GM18499 (cell line): ENCODE results near the gene KCTD5.

Experiments used
- ATAC-seq: cut with Tn5 transposase; IDR thresholded peaks from one replicate; pipeline ENCODE4 v1.9.1; 2021; ENCODE audit warnings: moderate number of reproducible peaks; ENCODE audit not compliant: insufficient read depth, unreplicated experiment

The KCTD5 gene

DNA sequence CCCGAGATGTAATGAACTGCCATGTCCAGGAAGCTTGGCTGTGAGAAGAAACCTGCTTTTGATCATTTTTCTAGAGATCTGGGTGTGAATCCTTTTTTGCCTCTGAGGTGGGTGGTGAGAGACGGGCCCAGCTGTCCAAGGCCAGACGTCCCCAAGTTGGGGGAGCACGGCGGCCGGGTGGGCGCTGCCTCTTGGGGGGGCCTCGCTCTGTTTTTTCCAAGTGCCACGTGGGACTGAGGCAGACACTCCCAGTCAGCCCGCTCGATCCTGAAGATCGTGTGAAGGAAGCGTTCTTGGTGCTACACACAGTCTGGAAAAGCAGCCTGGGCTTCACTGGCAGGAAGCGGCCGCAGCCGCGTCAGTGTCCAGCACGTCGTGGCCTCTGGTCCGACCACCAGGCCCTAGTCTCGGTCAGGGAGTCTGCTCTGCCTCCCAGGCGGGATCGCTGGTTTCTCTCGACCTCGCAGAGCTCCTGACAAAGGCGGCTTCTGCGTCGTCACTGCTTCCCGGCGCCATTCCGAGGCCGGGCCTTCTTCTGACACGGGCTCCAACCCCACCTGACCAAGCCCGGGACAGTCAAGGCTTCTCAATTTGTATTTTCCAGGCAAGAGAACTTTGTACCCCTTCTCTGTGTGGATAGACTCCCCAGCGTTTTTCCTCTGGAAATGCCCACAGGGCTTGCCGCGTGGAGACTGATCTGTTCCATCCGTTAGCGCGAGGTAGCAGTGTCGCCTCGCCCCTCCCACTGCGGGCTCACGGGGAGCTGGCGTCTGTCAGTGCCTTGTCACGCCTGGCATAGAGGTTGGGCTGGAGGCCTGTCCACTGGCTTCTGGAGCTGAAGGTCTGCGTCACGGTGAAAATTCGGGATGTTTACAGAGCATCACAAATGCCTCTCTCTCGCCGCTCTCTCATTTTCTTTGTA is 25.3 kb downstream of the KCTD5 start:
- ATAC-seq = no peak

DNA sequence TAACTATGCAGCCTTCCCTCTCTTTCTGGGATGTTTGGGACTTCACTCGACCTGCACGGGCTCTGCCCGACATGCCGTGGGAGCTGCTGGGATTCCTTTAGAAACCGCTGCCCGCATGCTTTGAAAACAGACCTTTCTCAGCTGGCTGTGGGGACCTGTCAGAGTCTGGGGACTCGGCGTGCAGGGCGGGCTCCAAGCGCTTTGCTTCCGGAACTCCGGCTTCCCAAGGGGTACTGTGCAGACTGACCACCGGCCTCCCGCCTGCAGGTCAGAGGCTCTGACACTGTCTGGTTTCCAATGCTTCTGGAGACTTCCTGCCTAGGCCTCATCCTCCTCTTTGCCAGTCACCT is 25.9 kb downstream of the KCTD5 start:
- no peak for ATAC-seq

DNA sequence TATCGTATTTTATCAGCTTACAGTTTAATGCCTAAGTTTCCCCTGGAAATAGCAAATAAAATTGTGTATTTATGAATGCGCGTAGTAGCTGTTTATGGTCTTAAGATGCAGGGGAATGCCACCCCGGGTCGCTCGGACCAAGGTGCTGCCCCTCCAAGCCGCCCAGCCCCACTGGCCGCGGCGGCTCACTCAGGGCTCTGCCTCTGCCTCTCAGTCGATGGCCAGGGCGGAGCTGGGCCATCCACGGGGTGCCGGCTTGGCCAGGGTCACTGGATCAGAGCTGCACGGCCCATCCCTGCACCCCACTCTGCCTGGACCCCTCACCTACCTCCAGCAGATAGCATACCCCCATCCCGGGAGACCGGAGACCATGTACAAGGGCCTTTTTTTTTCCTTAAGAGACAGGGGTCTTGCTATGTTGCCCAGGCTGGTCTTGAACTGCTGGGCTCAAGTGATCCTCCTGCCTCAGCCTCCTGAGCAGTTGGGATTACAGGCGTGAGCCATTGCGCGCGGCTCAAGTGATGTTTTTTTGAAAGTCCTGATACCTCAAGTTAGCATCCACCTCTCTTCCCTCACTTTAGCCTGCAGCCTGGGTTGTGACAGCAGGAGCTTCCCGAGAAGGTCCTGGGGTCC is 26.7 kb downstream of the KCTD5 start:
- no peak for ATAC-seq

DNA sequence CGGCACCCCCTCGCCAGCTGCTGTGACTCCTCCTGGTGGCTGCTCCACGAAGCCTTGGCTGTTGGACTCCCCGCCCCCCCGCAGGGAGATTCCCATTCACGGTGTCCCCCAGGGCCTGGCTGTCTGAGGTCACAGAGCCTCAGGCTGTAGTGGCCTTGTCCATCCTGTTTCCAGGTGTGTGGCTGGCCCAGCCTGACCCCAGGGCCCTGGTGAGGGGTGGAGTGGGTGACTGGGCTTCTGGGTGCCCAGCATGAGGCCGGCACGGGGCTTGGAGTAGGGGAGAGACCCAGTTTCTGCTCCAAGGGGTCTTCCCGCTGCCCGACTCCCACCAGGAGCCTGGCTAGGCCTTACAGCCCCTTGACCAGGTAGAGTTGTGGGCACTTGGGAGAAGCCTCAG is 27.3 kb downstream of the KCTD5 start:
- no peak for ATAC-seq

DNA sequence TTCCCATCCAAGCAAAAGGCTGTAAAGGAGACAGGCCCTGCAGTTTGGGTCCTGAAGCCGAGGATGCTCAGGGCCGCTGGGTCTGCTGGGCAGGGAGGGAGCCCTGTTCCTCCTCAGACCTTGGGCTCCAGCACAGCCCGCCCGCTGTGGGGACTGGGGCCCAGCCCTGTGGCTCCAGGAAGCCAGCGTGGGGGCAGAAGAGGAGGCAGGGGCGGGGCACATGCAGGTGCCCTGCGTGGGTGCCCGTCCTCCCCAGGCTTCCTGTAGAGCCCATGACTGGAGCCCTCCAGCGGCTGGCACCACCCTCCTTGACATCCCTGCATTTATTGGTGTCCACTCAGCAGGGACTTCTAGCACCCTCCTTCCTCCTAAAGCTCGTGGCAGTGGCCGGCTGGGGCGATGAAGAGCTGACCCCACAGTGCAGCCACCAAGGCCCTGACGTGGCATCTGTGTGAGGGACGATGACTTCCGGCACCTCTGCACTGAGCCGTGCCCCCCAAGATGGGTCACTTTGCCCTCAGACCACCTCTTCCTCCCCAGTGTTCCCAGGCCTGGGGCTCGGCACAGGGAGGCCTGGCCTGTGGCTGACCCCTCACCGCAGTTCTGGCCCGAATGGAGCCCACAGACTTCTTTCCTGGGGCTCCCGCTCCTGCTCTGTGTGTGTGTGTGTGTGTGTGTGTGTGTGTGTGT is 27.8 kb downstream of the KCTD5 start:
- ATAC-seq = no peak

DNA sequence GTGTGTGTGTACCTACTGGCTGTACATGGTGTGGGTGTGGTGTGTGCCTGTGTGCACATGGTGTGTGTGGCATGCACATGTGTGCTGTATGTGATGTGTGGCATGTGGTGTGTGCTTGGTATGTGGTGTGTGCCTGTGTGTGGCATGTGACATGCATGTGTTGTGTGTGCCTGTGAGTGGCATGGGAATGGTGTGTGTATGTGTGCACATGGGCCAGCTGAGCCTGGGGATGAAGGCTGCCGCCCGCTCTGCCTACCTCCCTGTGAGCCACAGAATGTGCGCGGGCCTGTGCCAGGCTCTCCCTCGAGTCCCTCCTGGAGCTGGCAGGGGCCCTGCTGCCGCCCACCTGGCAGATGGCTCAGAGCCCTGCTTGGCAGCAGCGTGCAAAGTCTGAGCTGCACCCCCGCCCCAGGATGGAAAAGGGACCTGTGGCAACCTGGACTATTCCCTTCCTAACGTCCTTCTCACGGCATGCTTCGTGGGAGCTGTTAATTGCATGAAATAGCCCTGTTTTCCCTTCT is 28.4 kb downstream of the KCTD5 start:
- ATAC-seq = no peak

DNA sequence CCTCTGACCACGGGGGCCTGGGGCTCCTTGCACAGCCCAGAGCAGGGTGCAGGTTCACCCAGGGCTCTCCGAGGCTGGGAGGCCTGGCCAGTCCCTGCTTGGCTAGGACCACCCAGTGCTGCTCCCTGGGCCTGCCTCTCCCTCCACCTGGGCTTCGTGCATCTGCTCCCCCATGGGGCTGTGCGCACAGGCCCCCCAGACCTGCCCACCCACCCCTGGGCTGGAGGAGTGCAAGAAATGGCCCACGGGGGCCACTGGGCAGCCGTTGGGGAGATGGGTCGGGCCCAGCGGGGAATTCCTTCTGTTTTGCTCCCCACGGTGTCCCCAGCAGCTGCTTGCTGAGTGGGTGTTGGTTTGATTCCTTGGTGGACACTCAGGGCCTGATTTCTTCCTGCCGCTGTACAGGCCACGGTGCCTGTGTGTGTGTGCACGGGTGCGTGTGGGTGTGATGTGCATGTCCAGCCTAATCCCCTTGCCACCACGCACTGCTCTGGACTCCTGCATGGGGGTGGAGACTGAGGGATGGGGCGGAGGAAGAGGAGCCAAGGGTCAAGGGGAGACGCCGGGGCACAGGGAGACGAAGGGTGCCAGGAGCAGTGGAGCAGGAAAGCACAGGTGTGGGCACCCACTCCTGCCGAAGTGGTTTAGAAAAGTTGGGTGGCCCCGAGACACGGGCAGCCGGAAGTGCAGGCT is 29.2 kb downstream of the KCTD5 start:
- no peak for ATAC-seq

DNA sequence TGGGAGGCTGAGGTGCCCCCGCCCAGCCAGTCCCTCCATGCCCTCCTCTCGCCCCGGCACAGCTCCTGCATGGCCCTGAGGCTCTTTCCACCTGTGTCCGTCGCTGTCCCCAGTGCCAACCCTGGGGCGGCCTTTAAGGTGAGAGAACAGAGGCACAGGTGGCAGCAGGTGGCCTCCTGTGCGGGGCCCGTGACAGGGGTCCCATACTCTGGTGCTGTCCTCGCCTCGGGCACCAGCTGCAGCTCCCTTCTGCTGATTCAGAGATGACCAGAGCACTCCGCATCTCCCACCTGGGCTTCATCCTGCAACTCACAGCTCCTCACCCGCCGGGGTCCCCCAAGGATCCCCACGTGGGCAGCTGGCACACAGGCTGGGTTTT is 29.7 kb downstream of the KCTD5 start:
- no peak for ATAC-seq

DNA sequence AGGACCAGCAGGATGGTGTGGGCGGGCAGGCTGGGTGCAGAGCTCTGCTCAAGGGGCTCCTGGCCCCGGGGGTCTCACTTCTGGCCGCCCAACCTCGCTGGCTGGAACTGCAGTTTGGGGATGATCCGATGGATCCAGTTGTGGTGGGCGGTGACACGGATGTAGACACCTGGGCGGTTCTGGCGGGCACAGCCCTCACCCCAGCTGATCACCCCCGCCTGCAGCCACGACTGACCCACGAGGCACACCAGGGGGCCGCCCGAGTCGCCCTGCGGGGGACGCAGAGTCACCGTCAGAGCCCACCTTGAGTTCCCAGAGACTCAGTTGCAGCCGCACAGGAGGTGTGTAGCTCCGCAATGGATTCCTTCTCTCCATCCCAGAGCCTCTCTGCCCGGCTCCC is 30.2 kb downstream of the KCTD5 start:
- ATAC-seq = no peak

DNA sequence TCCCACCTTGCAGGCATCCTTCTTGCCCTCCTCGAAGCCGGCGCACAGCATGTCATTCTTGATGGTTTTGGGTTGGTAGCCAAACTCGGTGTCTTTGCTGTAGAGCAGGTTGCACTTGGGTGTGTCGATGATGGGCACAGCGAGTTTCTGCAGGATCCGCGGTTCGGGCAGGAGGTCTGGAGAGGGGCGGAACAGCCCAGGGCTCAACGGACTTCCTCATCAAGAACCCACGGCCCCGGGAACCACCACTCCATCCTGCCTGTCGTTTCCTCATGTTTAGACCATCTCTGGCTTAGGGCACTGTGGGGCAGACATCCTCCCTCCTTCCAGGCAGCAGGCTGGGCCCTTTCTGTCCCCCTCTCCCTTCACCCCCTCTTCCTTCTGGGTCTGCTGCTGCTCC is 31.2 kb downstream of the KCTD5 start:
- ATAC-seq = no peak

DNA sequence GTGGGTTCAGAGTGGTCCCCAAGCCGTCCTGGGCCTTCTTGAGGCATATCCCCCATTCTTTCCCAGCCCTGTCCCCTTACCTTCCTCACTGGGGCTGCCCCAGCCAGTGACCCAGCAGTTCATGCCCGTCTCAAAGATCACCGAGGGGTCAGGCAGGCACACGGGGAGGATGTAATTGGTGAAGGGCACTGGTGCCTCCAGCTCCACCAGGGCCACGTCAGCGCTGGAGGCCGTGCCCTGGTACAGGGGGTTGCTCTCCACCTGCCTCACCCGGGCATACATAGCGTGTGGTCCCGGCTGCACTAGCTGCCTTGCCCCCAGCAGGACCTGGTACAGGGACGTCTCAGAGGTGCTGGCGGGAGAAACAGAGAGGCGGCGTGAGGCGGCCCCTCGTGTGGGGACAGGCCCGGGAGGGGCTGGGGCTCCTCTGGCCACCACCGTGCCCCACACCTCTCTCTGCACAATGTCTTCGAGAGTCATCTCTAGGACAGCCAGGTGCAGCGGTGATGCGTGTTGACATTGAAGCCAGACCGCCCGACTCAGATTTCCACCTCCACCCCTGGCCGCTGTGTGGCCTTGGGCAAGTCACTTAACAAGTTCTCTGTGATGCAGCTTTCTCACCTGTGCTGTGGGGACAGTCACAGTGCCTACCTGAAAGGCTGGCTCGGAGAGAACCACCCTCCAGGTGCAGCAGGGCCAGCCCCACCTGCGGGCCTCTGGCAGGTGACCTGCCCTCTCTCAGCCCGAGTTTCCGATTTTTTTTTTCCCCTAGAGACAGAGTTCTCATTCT is 31.9 kb downstream of the KCTD5 start:
- no peak for ATAC-seq

DNA sequence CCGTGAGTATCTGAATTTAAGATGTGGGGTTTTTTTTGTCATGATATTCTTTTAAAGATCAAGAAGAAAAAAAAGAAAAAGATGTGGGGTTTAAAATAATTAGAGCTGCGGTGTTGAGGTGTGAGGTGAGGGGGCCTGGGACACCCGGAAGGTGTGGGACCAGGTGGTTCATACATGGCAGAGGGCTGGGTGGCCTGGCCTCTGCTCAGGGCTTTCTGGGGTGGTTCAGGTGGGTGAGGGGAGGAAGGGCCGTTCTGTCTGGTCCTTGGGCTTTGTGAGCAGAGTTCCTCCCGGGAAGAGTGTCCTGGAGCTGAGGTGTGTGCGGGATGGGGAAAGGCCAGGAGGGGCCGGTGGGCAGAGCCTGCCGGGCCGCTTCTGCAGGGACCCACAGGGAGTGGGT is 32.7 kb downstream of the KCTD5 start:
- ATAC-seq = no peak

DNA sequence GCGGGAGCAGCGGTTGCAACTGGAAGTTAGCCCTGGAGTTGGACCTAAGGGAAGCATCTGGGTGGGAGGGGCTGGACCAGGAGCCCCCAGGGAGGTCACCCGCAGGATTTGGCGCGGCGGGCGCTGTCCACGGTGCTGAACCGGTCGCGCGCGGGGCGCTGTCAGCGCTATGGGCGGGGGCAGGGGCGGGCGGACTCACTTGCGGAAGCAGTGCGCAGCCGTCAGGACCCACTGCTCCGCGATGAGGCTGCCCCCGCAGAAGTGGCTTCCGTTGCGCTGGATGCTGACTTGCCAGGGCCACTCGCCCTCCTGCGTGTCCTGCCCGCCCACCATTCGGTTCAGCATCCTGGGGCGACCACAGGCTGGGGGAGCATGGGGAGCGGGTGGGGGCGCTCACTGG is 33.2 kb downstream of the KCTD5 start:
- ATAC-seq = no peak

DNA sequence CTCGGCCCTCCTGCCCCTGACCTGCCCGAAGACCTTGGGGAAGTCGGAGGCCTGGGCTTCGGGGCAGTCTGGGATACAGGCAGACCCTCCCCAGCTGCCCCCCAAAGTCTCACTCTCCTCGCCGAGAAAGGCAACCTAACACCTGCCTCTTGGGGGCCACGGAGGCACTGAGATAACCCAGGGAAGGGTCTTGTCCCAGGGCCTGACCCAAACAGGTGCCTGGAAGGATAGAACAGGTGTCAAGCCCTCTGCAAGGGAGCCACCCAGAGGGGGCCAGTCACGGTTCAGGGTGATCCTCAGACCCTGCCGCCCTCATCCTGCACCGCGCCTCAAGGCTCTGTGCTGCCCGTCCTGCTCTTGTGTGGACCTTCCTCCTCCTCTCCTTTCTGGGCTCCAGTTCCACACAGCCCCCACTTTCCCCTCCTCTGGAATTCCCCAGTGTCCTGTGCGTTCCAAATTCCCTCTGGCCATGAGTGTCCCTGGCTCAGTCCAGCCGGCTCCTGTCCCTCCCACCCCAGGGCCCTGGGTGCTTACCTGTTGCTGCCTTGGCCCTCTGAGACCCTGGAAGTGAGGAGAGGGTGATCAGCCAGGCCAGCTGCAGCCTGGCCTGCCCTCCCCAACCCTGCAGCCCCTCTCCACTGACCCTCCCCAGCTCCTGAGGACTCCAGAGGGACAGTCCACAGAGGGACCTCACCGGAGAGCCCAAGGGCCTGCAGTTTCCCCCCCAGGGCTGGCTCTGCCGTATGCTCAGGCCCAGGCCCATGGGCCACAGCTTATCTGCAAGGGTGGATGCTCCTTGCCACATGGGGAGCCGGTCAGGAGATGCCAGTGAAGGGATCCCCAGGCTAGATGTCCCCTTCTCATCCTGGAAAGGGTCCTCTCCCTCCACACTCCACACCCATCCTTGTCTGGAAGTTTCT is 33.9 kb downstream of the KCTD5 start:
- no peak for ATAC-seq

DNA sequence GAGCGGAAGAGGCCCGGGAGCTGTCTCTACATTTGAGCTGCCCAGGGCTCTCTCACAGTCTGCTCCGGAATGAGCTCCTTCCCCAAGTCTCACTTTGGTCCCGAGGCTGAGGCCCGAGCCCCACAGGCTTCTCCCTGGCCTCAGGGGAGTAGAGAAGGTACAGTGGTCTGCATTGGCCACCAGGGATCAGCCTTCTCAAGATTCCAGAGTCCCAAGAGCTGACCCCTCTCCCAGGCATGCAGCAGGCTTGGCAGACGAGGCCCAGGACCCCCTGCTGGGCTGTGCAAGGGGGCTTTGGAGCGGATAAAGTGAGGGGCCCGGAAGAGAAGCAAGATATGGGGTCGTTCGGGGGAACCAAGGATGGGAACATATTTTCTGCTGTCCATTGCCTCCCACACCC is 34.6 kb downstream of the KCTD5 start:
- ATAC-seq = no peak

DNA sequence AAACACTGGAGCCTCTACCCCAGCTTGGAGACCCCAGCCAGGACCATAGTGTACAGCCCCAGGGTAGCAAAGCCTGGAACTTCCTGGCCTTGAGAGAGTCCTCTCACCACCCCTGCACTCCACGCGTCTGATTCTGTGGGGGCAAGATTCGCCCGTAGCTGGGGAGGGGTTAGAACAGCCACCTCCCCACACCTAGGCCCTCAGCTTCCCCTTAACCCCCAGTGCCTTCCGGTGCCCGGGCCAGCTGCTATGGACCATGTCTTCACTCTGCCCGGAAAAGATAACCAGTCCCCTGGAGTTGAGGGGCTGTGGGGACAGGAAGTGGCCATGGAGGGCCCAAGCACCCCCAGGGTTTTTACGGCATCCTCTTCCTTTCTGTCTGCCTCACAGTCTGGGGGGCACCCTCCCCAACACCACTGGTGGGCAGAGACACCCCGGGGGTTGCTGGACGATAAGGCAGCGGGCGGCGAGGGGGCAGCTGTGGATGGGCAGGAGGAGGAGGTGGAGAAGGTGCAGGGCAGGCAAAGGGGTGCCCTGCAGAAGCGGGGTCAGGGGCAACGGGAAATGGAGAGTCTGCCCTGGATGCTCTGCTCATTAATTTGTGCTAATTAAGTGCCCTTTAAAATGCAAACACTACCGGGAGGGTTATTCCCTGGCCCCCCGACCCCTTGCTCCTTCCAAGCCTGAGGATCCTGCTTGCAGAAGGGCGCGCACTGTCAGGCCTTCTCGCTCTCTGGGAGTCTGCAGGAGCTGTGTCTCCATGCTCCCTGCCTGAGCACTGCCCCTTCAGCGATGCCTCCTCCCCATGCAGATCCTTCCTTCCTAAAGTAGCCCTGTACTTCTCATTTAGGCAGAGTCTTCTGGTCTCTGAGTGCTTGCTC is 35.3 kb downstream of the KCTD5 start:
- no peak for ATAC-seq

DNA sequence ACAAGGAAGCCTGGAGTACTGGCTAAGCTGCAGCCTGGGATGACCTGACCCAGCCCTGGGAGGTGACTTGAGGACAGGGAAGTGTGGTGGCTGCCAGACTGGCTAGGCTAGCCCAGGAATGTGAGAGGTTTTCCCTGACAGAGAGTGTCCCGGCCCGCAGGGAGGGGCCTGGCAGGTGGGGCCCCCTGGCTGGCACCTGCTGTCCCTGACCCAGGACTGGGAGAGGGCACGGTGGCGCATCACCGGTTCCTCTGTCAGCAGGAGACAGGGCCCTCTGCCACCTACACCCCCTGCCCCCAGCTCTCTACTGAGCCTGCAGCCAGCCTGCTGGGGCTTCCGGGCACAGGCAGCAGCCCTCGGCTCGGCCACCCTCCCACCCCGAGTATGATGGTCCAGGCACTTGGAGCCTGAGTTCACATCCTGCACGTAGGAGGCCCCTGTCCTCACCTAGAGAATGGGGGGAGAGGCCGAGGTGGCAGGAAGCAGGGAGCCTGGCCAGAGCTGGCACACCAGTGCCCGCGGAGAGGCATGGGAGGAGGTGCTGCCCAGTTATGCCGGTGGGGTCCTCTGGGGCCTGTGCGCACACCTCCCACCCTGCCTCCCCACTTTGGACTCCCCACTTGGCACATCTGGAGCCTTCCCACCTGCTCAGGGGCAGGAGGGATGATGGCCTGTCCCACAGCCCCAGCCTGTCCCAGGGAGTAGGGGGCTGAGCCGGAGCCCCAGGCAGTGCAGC is 37.2 kb downstream of the KCTD5 start:
- no peak for ATAC-seq
